Stimulated activated CD8-positive, alpha-beta memory T cell treated with anti-CD3 and anti-CD28 coated beads, Interleukin-4, amount 100 ng/mL, for 1 hour (primary cell): ENCODE results near the gene TBX3.

Source experiments
- DNase-seq, 2 donors: peaks; one replicate each; pipeline ENCODE4 v3.0.0-alpha.2; 2020; ENCODE audit warnings: low read depth in 2 of 2, low spot score in 1 of 2

The TBX3 gene

GRCh38 chr12:114628199-114628598 lies 55.8 kb downstream of the TBX3 start:
- DNase-seq = no peak

GRCh38 chr12:114627393-114627792 lies 56.6 kb downstream of the TBX3 start:
- no peak for DNase-seq

GRCh38 chr12:114625294-114625851 lies 58.6 kb downstream of the TBX3 start:
- no peak for DNase-seq

- DNase-seq = no peak
These were observed 60.2 kb downstream of the TBX3 start for GRCh38 chr12:114623737-114624136.
